Prostate gland (tissue), 2 donors: ENCODE measurements around the gene RSRC1. TPM values are rescaled to one million over a fixed set of nuclear protein-coding genes. Genes with fewer than 3 reads are reported as not detected.
"Not testable (repeated sequence)": the region's sequence is repeated elsewhere in the genome, so short reads cannot be mapped to it uniquely, and the experiment has no call there.

Source experiments
- DNase-seq: peaks from one replicate; pipeline ENCODE4 v3.0.0-alpha.2; 2019; ENCODE audit warnings: low spot score
- H3K27ac ChIP-seq, 2 donors: fragments of 200-600 bp; sonication (generic); 2 replicates each; pipeline ENCODE4 v1.5.1; 2017 to 2019
- H3K27me3 ChIP-seq: fragments of 200-600 bp; sonication (generic); replicated peaks from 2 replicates; pipeline ENCODE4 v1.5.1; 2019; ENCODE audit not compliant: insufficient read depth
- H3K36me3 ChIP-seq, 2 donors: fragments of 200-600 bp; sonication (generic); 1 replicate in 1 of 2; 2 replicates in 1 of 2; pipeline versions ENCODE4 v1.5.1 to v1.8.1; 2017 to 2019
- H3K4me1 ChIP-seq: fragments of 200-600 bp; sonication (generic); replicated peaks from 2 replicates; pipeline ENCODE4 v1.5.1; 2019
- H3K4me3 ChIP-seq, 2 donors: fragments of 200-600 bp; sonication (generic); 2 replicates each; pipeline ENCODE4 v1.5.1; 2017 to 2019
- H3K9me3 ChIP-seq: fragments of 200-600 bp; sonication (generic); 2 replicates; pipeline ENCODE4 v1.5.1; 2017
- CTCF ChIP-seq, 4 experiments: fragments of 200-600 bp in 2 of 4; fragments of 450-650 bp in 2 of 4; sonication (generic) in 2 of 4; IDR thresholded peaks; 1 replicate in 3 of 4; 2 replicates in 1 of 4; pipeline ENCODE4 v1.5.1; 2016 to 2019; ENCODE audit warnings: antibody characterized with exemption in 4 of 4, mild to moderate bottlenecking in 2 of 4, moderate library complexity in 2 of 4
- POLR2A ChIP-seq: fragments of 450-650 bp; IDR thresholded peaks from one replicate; pipeline ENCODE4 v1.6.1; 2016; ENCODE audit warnings: antibody characterized with exemption, mild to moderate bottlenecking
- POLR2AphosphoS5 ChIP-seq: sonication (generic); formaldehyde crosslinking; IDR thresholded peaks from one replicate; pipeline ENCODE4 v1.6.1; 2017; ENCODE audit warnings: antibody characterized with exemption
- WGBS: methylation state at CpG from one replicate; pipeline ENCODE4 v1.1.5; 2018; 5-methylcytosine and 5-hydroxymethylcytosine counted together
- intact Hi-C: fragments of 100-400 bp; cut with DNase I; formaldehyde crosslinking; loops from one replicate; pipeline ENCODE4 v1.14.2; 2022
- total RNA-seq, 2 donors: library from RNA; depleted of rRNA; stranded (reverse); fragments of >200 nt; gene quantifications; one replicate each; pipeline ENCODE4 v1.1.0, GENCODE V29; 2016

Gene RSRC1
- total RNA-seq, 2 donors from 2014 or later, result 36.5 to 50.7 TPM

- Histone ChIP-seq H3K4me1 (no peaks in the 10 kb centered on the region), H3K27ac (no peak overlapping the region), H3K36me3 (no peaks in the 10 kb centered on the region), H3K27me3 (no peaks in the 10 kb centered on the region), H3K4me3 (no peak overlapping the region), H3K9me3 (no peaks in the 10 kb centered on the region)
- 95% methylated on average over 3 of the region's 3 CpGs for WGBS
- no peak for DNase-seq
- TF ChIP-seq POLR2AphosphoS5 (no peak), CTCF (IDR thresholded peaks at IDR 0.05) (no peak), POLR2A (no peak)
- intact Hi-C loops, result no loop called here
Measured at GRCh38 chr3:158217992-158218391, 108.1 kb downstream of the RSRC1 start.

- no peak for DNase-seq
- H3K4me3 ChIP-seq, result no peak overlapping the region
- H3K4me1 ChIP-seq, result no peaks in the 10 kb centered on the region
- no peaks in the 10 kb centered on the region for H3K27me3 ChIP-seq
- TF ChIP-seq POLR2AphosphoS5 (no peak), CTCF (IDR thresholded peaks at IDR 0.05) (no peak), POLR2A (no peak)
- H3K27ac ChIP-seq, result no peak overlapping the region
- H3K9me3 ChIP-seq, result no peaks in the 10 kb centered on the region
- intact Hi-C loops, result no loop called here
- H3K36me3 ChIP-seq, result no peaks in the 10 kb centered on the region
Measured at GRCh38 chr3:158220575-158220974, 110.7 kb downstream of the RSRC1 start.

- intact Hi-C loops, result no loop called here
- TF ChIP-seq POLR2A (no peak), POLR2AphosphoS5 (no peak), CTCF (IDR thresholded peaks at IDR 0.05) (no peak)
- Histone ChIP-seq H3K27me3 (no peaks in the 10 kb centered on the region), H3K27ac (no peak overlapping the region), H3K36me3 (no peaks in the 10 kb centered on the region), H3K4me3 (no peak overlapping the region), H3K4me1 (no peaks in the 10 kb centered on the region), H3K9me3 (no peaks in the 10 kb centered on the region)
- no peak for DNase-seq
- 92% methylated on average over 2 of the region's 2 CpGs for WGBS
Measured at GRCh38 chr3:158221426-158221825, 111.5 kb downstream of the RSRC1 start.

- DNase-seq, result no peak
- H3K4me1 ChIP-seq, result no peaks in the 10 kb centered on the region
- no peaks in the 10 kb centered on the region for H3K9me3 ChIP-seq
- H3K27ac ChIP-seq, result no peak overlapping the region
- intact Hi-C loops, result no loop called here
- H3K27me3 ChIP-seq, result no peaks in the 10 kb centered on the region
- no peak overlapping the region for H3K4me3 ChIP-seq
- no peaks in the 10 kb centered on the region for H3K36me3 ChIP-seq
- TF ChIP-seq CTCF (IDR thresholded peaks at IDR 0.05), result no peak
- TF ChIP-seq POLR2AphosphoS5, result no peak
- TF ChIP-seq POLR2A, result no peak
Measured at GRCh38 chr3:158226429-158226828, 116.5 kb downstream of the RSRC1 start.

- DNase-seq, H3K4me3 ChIP-seq, H3K27ac ChIP-seq, H3K27me3 ChIP-seq, intact Hi-C loops, H3K36me3 ChIP-seq, H3K4me1 ChIP-seq, H3K9me3 ChIP-seq: not testable (repeated sequence)
- 89% methylated on average over 10 of the region's 10 CpGs for WGBS
Measured at GRCh38 chr3:158228942-158229341, 119.1 kb downstream of the RSRC1 start.
